HEK293T (cell line): ENCODE data around the gene PIP5K1C.

Experiments
- ARNT ChIP-seq: fragments of 450-650 bp; IDR thresholded peaks from 2 replicates; pipeline ENCODE4 v1.6.1; 2017; ENCODE audit warnings: mild to moderate bottlenecking
- BHLHE40 ChIP-seq: fragments of 450-650 bp; IDR thresholded peaks from 2 replicates; pipeline ENCODE4 v1.6.1; 2016; ENCODE audit warnings: mild to moderate bottlenecking, moderate library complexity, borderline replicate concordance
- CTBP1 ChIP-seq: fragments of 450-650 bp; IDR thresholded peaks from 2 replicates; pipeline ENCODE4 v1.6.1; 2016; ENCODE audit warnings: borderline replicate concordance
- FOXA1 ChIP-seq: fragments of 450-650 bp; IDR thresholded peaks from 2 replicates; pipeline ENCODE4 v1.6.1; 2016; ENCODE audit warnings: mild to moderate bottlenecking
- FOXK2 ChIP-seq: fragments of 450-650 bp; IDR thresholded peaks from 2 replicates; pipeline ENCODE4 v1.6.1; 2016; ENCODE audit warnings: mild to moderate bottlenecking
- FOXM1 ChIP-seq: fragments of 450-650 bp; IDR thresholded peaks from 2 replicates; pipeline ENCODE4 v1.6.1; 2017; ENCODE audit warnings: mild to moderate bottlenecking, borderline replicate concordance
- HDGF ChIP-seq: fragments of 450-650 bp; IDR thresholded peaks from 2 replicates; pipeline ENCODE4 v1.6.1; 2017; ENCODE audit warnings: antibody characterized with exemption, borderline replicate concordance
- L3MBTL2 ChIP-seq: fragments of 450-650 bp; conservative IDR thresholded peaks from 2 replicates; pipeline ENCODE4 v1.6.1; 2016; ENCODE audit warnings: mild to moderate bottlenecking
- NFRKB ChIP-seq: fragments of 450-650 bp; IDR thresholded peaks from 2 replicates; pipeline ENCODE4 v1.6.1; 2016; ENCODE audit warnings: mild to moderate bottlenecking, moderate library complexity
- SP1 ChIP-seq: fragments of 450-650 bp; IDR thresholded peaks from 2 replicates; pipeline ENCODE4 v1.6.1; 2017
- SUZ12 ChIP-seq: fragments of 450-650 bp; IDR thresholded peaks from 2 replicates; pipeline ENCODE4 v1.6.1; 2016; ENCODE audit warnings: mild to moderate bottlenecking
- TARDBP ChIP-seq: fragments of 450-650 bp; IDR thresholded peaks from 2 replicates; pipeline ENCODE4 v1.6.1; 2016
- ZNF384 ChIP-seq: fragments of 450-650 bp; IDR thresholded peaks from 2 replicates; pipeline ENCODE4 v1.6.1; 2016
- TF ChIP-seq, protein P1 (sequence below): fragments of 450-650 bp; IDR thresholded peaks from 2 replicates; pipeline ENCODE4 v1.6.1; 2016

DNA sequence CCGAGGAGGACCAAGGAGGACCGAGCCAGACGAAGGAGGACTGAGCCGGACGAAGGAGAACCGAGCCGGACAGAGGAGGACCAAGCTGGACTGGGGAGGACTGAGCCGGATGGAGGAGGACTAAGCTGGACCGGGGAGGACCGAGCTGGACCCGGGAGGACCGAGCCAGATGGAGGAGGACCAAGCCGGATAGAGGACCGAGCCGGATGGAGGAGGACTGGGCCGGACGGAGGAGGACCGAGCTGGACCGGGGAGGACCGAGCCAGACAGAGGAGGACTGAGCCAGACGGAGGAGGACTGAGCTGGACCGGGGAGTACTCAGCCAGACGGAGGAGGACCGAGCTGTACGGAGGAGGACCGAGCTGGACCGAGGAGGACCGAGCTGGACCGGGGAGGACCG lies 3.2 kb downstream of the PIP5K1C start:
- TF ChIP-seq L3MBTL2 (no peak), FOXM1 (no peak), ZNF384 (no peak), TARDBP (no peak), HDGF (no peak), SP1 (no peak), SUZ12 (no peak), BHLHE40 (no peak), CTBP1 (no peak), FOXK2 (no peak), FOXA1 (no peak), ARNT (no peak), NFRKB (no peak)
- TF ChIP-seq, protein P1, sequence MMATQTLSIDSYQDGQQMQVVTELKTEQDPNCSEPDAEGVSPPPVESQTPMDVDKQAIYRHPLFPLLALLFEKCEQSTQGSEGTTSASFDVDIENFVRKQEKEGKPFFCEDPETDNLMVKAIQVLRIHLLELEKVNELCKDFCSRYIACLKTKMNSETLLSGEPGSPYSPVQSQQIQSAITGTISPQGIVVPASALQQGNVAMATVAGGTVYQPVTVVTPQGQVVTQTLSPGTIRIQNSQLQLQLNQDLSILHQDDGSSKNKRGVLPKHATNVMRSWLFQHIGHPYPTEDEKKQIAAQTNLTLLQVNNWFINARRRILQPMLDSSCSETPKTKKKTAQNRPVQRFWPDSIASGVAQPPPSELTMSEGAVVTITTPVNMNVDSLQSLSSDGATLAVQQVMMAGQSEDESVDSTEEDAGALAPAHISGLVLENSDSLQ: no peak
